Measurements from ENCODE around the gene RFNG. TPM values are rescaled to one million over a fixed set of nuclear protein-coding genes. Genes with fewer than 3 reads are reported as not detected.
A peak's percentile ranks its signal among the peaks of the same experiment; 100 is the strongest.

RFNG gene
- total RNA-seq, 1 donor = 46.3 TPM

GRCh38 chr17:82098939-82099763 lies 47.5 kb upstream of the RFNG start:
- Histone ChIP-seq H3K27me3 (ENCODE audit: insufficient read depth, low read length) (no peaks in the 10 kb centered on the region), H3K4me1 (ENCODE audit: insufficient read depth, low read length) (peaks cover 17% of the 10 kb centered on the region), H3K79me2 (ENCODE audit: insufficient read depth, low read length) (peaks cover 28% of the 10 kb centered on the region), H2AFZ (ENCODE audit: low read length) (peak overlapping the region; percentile 51), H3K4me3 (ENCODE audit: insufficient read depth, low read length) (peak overlapping the region; percentile 73), H3K36me3 (ENCODE audit: insufficient read depth, low read length) (peaks cover 16% of the 10 kb centered on the region), H4K20me1 (ENCODE audit: insufficient read depth, low read length) (peaks cover 21% of the 10 kb centered on the region), H3K9me3 (ENCODE audit: low read depth, low read length) (no peaks in the 10 kb centered on the region), H3K4me2 (ENCODE audit: insufficient read depth, low read length) (peak overlapping the region; percentile 81), H3K27ac (ENCODE audit: low read depth, low read length) (peak overlapping the region; percentile 41)
- TF ChIP-seq, protein P1, sequence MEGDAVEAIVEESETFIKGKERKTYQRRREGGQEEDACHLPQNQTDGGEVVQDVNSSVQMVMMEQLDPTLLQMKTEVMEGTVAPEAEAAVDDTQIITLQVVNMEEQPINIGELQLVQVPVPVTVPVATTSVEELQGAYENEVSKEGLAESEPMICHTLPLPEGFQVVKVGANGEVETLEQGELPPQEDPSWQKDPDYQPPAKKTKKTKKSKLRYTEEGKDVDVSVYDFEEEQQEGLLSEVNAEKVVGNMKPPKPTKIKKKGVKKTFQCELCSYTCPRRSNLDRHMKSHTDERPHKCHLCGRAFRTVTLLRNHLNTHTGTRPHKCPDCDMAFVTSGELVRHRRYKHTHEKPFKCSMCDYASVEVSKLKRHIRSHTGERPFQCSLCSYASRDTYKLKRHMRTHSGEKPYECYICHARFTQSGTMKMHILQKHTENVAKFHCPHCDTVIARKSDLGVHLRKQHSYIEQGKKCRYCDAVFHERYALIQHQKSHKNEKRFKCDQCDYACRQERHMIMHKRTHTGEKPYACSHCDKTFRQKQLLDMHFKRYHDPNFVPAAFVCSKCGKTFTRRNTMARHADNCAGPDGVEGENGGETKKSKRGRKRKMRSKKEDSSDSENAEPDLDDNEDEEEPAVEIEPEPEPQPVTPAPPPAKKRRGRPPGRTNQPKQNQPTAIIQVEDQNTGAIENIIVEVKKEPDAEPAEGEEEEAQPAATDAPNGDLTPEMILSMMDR (IDR thresholded peaks at IDR 0.05; ENCODE audit: extremely low read depth, low read depth, low read length) = no peak
- DNase-seq (ENCODE audit: insufficient read length, low spot score, missing footprints) = no peak

- peak; percentile 100 for DNase-seq (ENCODE audit: insufficient read length, low spot score, missing footprints)
- Histone ChIP-seq H3K9me3 (ENCODE audit: low read depth, low read length) (no peaks in the 10 kb centered on the region), H3K27ac (ENCODE audit: low read depth, low read length) (peak within 1 kb of the TSS; percentile 51), H3K36me3 (ENCODE audit: insufficient read depth, low read length) (peaks cover 20% of the 10 kb centered on the region), H4K20me1 (ENCODE audit: insufficient read depth, low read length) (peaks cover 22% of the 10 kb centered on the region), H3K4me1 (ENCODE audit: insufficient read depth, low read length) (peaks cover 17% of the 10 kb centered on the region), H3K4me2 (ENCODE audit: insufficient read depth, low read length) (peak within 1 kb of the TSS; percentile 91), H3K4me3 (ENCODE audit: insufficient read depth, low read length) (peak within 1 kb of the TSS; percentile 78), H2AFZ (ENCODE audit: low read length) (peak within 1 kb of the TSS; percentile 51), H3K27me3 (ENCODE audit: insufficient read depth, low read length) (no peaks in the 10 kb centered on the region), H3K79me2 (ENCODE audit: insufficient read depth, low read length) (peaks cover 34% of the 10 kb centered on the region)
- TF ChIP-seq, protein P1 (IDR thresholded peaks at IDR 0.05; ENCODE audit: extremely low read depth, low read depth, low read length) = peak; percentile 25
These were observed 46.7 kb upstream of the RFNG start, which contains the start of gene FASN for GRCh38 chr17:82098169-82098938. Gene FASN, minus strand, starts transcription at chr17:82098236. Its CDS starts 1,791 bp downstream, at chr17:82096445.

DNA sequence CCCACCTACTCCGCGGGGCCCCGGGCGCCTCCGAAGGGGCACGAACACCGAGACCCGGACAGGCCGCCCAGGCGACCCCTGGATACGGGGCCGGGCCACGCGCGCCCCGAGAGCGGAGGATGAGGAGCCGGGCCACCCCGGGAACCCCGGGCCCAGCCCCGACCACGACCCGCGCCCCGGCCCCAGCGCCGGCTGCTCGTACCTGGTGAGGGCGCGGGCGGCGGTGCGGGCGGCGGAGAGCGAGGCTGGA lies 46.2 kb upstream of the RFNG start:
- H3K9me3 ChIP-seq (ENCODE audit: low read depth, low read length) = no peaks in the 10 kb centered on the region
- H3K79me2 ChIP-seq (ENCODE audit: insufficient read depth, low read length) = peaks cover 37% of the 10 kb centered on the region
- no peaks in the 10 kb centered on the region for H3K27me3 ChIP-seq (ENCODE audit: insufficient read depth, low read length)
- peaks cover 25% of the 10 kb centered on the region for H4K20me1 ChIP-seq (ENCODE audit: insufficient read depth, low read length)
- peak overlapping the region; percentile 51 for H3K27ac ChIP-seq (ENCODE audit: low read depth, low read length)
- H3K36me3 ChIP-seq (ENCODE audit: insufficient read depth, low read length) = peaks cover 24% of the 10 kb centered on the region
- TF ChIP-seq, protein P1 (IDR thresholded peaks at IDR 0.05; ENCODE audit: extremely low read depth, low read depth, low read length) = no peak
- peaks cover 17% of the 10 kb centered on the region for H3K4me1 ChIP-seq (ENCODE audit: insufficient read depth, low read length)
- H3K4me2 ChIP-seq (ENCODE audit: insufficient read depth, low read length) = peak overlapping the region; percentile 91
- DNase-seq (ENCODE audit: insufficient read length, low spot score, missing footprints) = no peak
- no peak overlapping the region for H2AFZ ChIP-seq (ENCODE audit: low read length)
- peak overlapping the region; percentile 78 for H3K4me3 ChIP-seq (ENCODE audit: insufficient read depth, low read length)
